K562 (cell line): Measurements from ENCODE around the gene NMT1. TPM values are rescaled to one million over a fixed set of nuclear protein-coding genes. Genes with fewer than 3 reads are reported as not detected.

ENCODE experiments used
- CBFA2T3 ChIP-seq: fragments of 450-650 bp; IDR thresholded peaks from 2 replicates; pipeline ENCODE4 v1.6.1; 2017
- DNMT1 ChIP-seq: fragments of 450-650 bp; IDR thresholded peaks from 2 replicates; pipeline ENCODE4 v1.6.1; 2016; ENCODE audit warnings: antibody characterized with exemption, mild to moderate bottlenecking
- ELF1 ChIP-seq: fragments of 200-800 bp; sonication (Bioruptor generic); IDR thresholded peaks from 2 replicates; pipeline ENCODE4 v1.6.1; 2016; ENCODE audit warnings: missing genetic modification characterization, missing compliant biosample characterization
- ELF4 ChIP-seq: fragments of 450-650 bp; formaldehyde crosslinking; IDR thresholded peaks from 2 replicates; pipeline ENCODE4 v1.4.0; 2022; ENCODE audit warnings: missing genetic modification characterization
- GTF2F1 ChIP-seq: IDR thresholded peaks from 2 replicates; pipeline ENCODE4 v1.6.1; 2011; ENCODE audit warnings: low read depth, low read length, improper control_type of control experiment
- NFYB ChIP-seq: IDR thresholded peaks from 2 replicates; pipeline ENCODE4 v1.6.1; 2011; ENCODE audit warnings: mild to moderate bottlenecking, moderate library complexity; ENCODE audit not compliant: insufficient read length; ENCODE audit errors: extremely low read depth
- POLR2G ChIP-seq: fragments of 200-400 bp; formaldehyde crosslinking; IDR thresholded peaks from 2 replicates; pipeline ENCODE4 v1.6.1; 2017; ENCODE audit warnings: low read depth, mild to moderate bottlenecking, antibody characterized with exemption, low read length, moderate library complexity
- PRMT5 ChIP-seq: sonication (generic); formaldehyde crosslinking; IDR thresholded peaks from 2 replicates; pipeline ENCODE4 v1.5.0; 2020; ENCODE audit warnings: missing genetic modification reagents
- RB1 ChIP-seq: fragments of 450-650 bp; IDR thresholded peaks from 2 replicates; pipeline ENCODE4 v1.6.1; 2017; ENCODE audit warnings: low read depth, mild to moderate bottlenecking
- SMARCA5 ChIP-seq: fragments of 450-650 bp; IDR thresholded peaks from 2 replicates; pipeline ENCODE4 v1.6.1; 2016
- SMARCB1 ChIP-seq: IDR thresholded peaks from 2 replicates; pipeline ENCODE4 v1.6.1; 2011; ENCODE audit warnings: improper control_type of control experiment, low read depth; ENCODE audit not compliant: insufficient read length
- SMC3 ChIP-seq: conservative IDR thresholded peaks from 2 replicates; pipeline ENCODE4 v1.6.1; 2011; ENCODE audit warnings: low read depth, low read length, improper control_type of control experiment; ENCODE audit not compliant: insufficient read depth
- TBP ChIP-seq: optimal IDR thresholded peaks from 2 replicates; pipeline ENCODE3; 2011; ENCODE audit warnings: low read depth, low read length, improper control_type of control experiment
- ZNF57 ChIP-seq: fragments of 450-650 bp; formaldehyde crosslinking; IDR thresholded peaks from 2 replicates; pipeline ENCODE4 v1.4.0; 2020; ENCODE audit warnings: mild to moderate bottlenecking, moderate library complexity
- ZNF609 ChIP-seq: sonication (generic); formaldehyde crosslinking; IDR thresholded peaks from 2 replicates; pipeline ENCODE4 v1.8.1; 2023; ENCODE audit warnings: missing genetic modification reagents, mild to moderate bottlenecking, borderline replicate concordance
- ZNF717 ChIP-seq: fragments of 250-450 bp; sonication (Bioruptor Pico); IDR thresholded peaks from 2 replicates; pipeline ENCODE4 v1.5.0; 2021
- polyA plus RNA-seq, 8 experiments: library from polyadenylated mRNA; depleted of rRNA in 4 of 8; stranded (reverse) in 5 of 8; unstranded in 3 of 8; fragments of >200 nt; fragmentation: Nextera tagmentation in 2 of 8; fragmentation: Illumina TruSeq in 1 of 8; extraction: Ambion mirVana in 2 of 8; extraction: Trizol in 1 of 8; gene quantifications; 2 replicates each; pipeline versions ENCODE4 v1.2.1 to v1.2.3, GENCODE V29; 2011 to 2014; ENCODE audit warnings: inconsistent platforms in 1 of 8, missing spikeins in 1 of 8
- total RNA-seq, 7 experiments: library from RNA; depleted of rRNA in 6 of 7; stranded (reverse); fragments of >200 nt in 6 of 7; fragmentation: Illumina TruSeq in 2 of 7; extraction: Trizol in 2 of 7; gene quantifications; 2 replicates each; pipeline versions ENCODE4 v1.2.1 to v1.2.3, GENCODE V29; 2011 to 2021; ENCODE audit warnings: low replicate concordance in 1 of 7
- TF ChIP-seq, protein P1 (sequence below): sonication (generic); formaldehyde crosslinking; IDR thresholded peaks from 2 replicates; pipeline ENCODE4 v1.8.1; 2023; ENCODE audit warnings: mild to moderate bottlenecking, missing genetic modification reagents
- TF ChIP-seq, protein P2 (sequence below): fragments of 250-450 bp; sonication (Bioruptor Pico); IDR thresholded peaks from 2 replicates; pipeline ENCODE4 v1.5.0; 2021
- TF ChIP-seq, protein P3 (sequence below): sonication (generic); formaldehyde crosslinking; IDR thresholded peaks from 2 replicates; pipeline ENCODE4 v1.8.0; 2022; ENCODE audit warnings: mild to moderate bottlenecking, low read depth, missing genetic modification reagents

NMT1 gene
- total and polyA plus RNA-seq, 9 of the 15 experiments (the other 6 are each of a cell fraction or from before 2014, with no cell fraction given) = 86.7 to 569 (median 213) TPM

GRCh38 chr17:45148183-45149036 lies 87.3 kb downstream of the NMT1 start, which contains the start of gene HEXIM1 (continued):
- TF ChIP-seq, protein P1, sequence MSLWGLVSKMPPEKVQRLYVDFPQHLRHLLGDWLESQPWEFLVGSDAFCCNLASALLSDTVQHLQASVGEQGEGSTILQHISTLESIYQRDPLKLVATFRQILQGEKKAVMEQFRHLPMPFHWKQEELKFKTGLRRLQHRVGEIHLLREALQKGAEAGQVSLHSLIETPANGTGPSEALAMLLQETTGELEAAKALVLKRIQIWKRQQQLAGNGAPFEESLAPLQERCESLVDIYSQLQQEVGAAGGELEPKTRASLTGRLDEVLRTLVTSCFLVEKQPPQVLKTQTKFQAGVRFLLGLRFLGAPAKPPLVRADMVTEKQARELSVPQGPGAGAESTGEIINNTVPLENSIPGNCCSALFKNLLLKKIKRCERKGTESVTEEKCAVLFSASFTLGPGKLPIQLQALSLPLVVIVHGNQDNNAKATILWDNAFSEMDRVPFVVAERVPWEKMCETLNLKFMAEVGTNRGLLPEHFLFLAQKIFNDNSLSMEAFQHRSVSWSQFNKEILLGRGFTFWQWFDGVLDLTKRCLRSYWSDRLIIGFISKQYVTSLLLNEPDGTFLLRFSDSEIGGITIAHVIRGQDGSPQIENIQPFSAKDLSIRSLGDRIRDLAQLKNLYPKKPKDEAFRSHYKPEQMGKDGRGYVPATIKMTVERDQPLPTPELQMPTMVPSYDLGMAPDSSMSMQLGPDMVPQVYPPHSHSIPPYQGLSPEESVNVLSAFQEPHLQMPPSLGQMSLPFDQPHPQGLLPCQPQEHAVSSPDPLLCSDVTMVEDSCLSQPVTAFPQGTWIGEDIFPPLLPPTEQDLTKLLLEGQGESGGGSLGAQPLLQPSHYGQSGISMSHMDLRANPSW (CRISPR knock-in tag) = no peak
- peak; percentile 75; the same call in 1 of the 2 replicates for TF ChIP-seq ZNF57 (CRISPR knock-in tag)
- no peak for TF ChIP-seq SMARCB1
- TF ChIP-seq ELF4 (CRISPR knock-in tag) = peak; percentile 100
- TF ChIP-seq RB1 = no peak; the same call in 1 of the 2 replicates
- peak; percentile 87; the same call in 1 of the 2 replicates for TF ChIP-seq DNMT1
- peak; percentile 90; the same call in 1 of the 2 replicates for TF ChIP-seq ZNF717
- no peak for TF ChIP-seq NFYB
- no peak for TF ChIP-seq TBP
- no peak for TF ChIP-seq PRMT5 (CRISPR knock-in tag)
- TF ChIP-seq, protein P2, sequence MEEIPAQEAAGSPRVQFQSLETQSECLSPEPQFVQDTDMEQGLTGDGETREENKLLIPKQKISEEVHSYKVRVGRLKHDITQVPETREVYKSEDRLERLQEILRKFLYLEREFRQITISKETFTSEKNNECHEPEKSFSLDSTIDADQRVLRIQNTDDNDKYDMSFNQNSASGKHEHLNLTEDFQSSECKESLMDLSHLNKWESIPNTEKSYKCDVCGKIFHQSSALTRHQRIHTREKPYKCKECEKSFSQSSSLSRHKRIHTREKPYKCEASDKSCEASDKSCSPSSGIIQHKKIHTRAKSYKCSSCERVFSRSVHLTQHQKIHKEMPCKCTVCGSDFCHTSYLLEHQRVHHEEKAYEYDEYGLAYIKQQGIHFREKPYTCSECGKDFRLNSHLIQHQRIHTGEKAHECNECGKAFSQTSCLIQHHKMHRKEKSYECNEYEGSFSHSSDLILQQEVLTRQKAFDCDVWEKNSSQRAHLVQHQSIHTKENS = 0 out of 2 replicates have a peak, but pooled peaks have one; percentile 61
- peak; percentile 48 for TF ChIP-seq CBFA2T3
- peak; percentile 97 for TF ChIP-seq GTF2F1
- no peak for TF ChIP-seq SMARCA5
- TF ChIP-seq ELF1 (tag) = peak; percentile 96
- no peak for TF ChIP-seq SMC3
- TF ChIP-seq, protein P3, sequence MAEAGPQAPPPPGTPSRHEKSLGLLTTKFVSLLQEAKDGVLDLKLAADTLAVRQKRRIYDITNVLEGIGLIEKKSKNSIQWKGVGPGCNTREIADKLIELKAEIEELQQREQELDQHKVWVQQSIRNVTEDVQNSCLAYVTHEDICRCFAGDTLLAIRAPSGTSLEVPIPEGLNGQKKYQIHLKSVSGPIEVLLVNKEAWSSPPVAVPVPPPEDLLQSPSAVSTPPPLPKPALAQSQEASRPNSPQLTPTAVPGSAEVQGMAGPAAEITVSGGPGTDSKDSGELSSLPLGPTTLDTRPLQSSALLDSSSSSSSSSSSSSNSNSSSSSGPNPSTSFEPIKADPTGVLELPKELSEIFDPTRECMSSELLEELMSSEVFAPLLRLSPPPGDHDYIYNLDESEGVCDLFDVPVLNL (CRISPR knock-in tag) = no peak
- no peak for TF ChIP-seq ZNF609 (CRISPR knock-in tag)
- peak; percentile 99 for TF ChIP-seq POLR2G
